Bronchial epithelial cell (primary cell): ENCODE data around the gene CRYGN. TPM values are rescaled to one million over a fixed set of nuclear protein-coding genes. Genes with fewer than 3 reads are reported as not detected.

ENCODE experiments used
- DNase-seq: peaks from one replicate; pipeline ENCODE4 v3.0.0-alpha.2; 2010; ENCODE audit warnings: low read depth
- FAIRE-seq: peaks from 2 replicates; lab custom pipeline; 2011; peaks lifted over from hg19 to GRCh38; lab: Jason Lieb, UNC
- H3K27me3 ChIP-seq: 2 replicates; pipeline ENCODE4 v1.5.1; 2011; ENCODE audit warnings: low read length; ENCODE audit not compliant: control insufficient read depth, insufficient read depth
- H3K36me3 ChIP-seq: 2 replicates; pipeline ENCODE4 v1.5.1; 2011; ENCODE audit warnings: low read length; ENCODE audit not compliant: control insufficient read depth, insufficient read depth
- H3K4me3 ChIP-seq: 2 replicates; pipeline ENCODE4 v1.5.1; 2011; ENCODE audit warnings: mild to moderate bottlenecking, low read depth, low read length, control low read depth
- CTCF ChIP-seq: IDR thresholded peaks from 2 replicates; pipeline ENCODE4 v1.5.1; 2011; ENCODE audit warnings: mild to moderate bottlenecking, moderate library complexity, low read length, control low read depth, inconsistent platforms; ENCODE audit not compliant: insufficient read depth, severe bottlenecking
- total RNA-seq: library from RNA; depleted of rRNA; stranded (reverse); fragments of >200 nt; gene quantifications from 2 replicates; pipeline ENCODE4 v1.2.1, GENCODE V29; 2014

The CRYGN gene
- total RNA-seq, 1 donor from 2014 or later: not detected

- peak; percentile 38 for TF ChIP-seq CTCF
- Histone ChIP-seq H3K27me3 (no peaks in the 10 kb centered on the region), H3K4me3 (no peak overlapping the region), H3K36me3 (no peaks in the 10 kb centered on the region)
- FAIRE-seq (no peak), DNase-seq (peak; percentile 67)
These were observed 7.1 kb downstream of the CRYGN start for GRCh38 chr7:151432658-151433521.

GRCh38 chr7:151431768-151432311, 8.1 kb downstream of the CRYGN start:
- Histone ChIP-seq H3K4me3 (no peak overlapping the region), H3K36me3 (no peaks in the 10 kb centered on the region), H3K27me3 (no peaks in the 10 kb centered on the region)
- no peak for TF ChIP-seq CTCF
- FAIRE-seq (no peak), DNase-seq (no peak)

GRCh38 chr7:151431281-151431767, 8.6 kb downstream of the CRYGN start:
- H3K27me3 ChIP-seq: no peaks in the 10 kb centered on the region
- no peak overlapping the region for H3K4me3 ChIP-seq
- TF ChIP-seq CTCF: no peak
- DNase-seq (no peak), FAIRE-seq (no peak)
- H3K36me3 ChIP-seq: no peaks in the 10 kb centered on the region

- no peak for FAIRE-seq
- no peak overlapping the region for H3K4me3 ChIP-seq
- DNase-seq: no peak
- no peaks in the 10 kb centered on the region for H3K36me3 ChIP-seq
- H3K27me3 ChIP-seq: no peaks in the 10 kb centered on the region
- TF ChIP-seq CTCF: no peak
These were observed 9.3 kb downstream of the CRYGN start for GRCh38 chr7:151430391-151431205.

- no peak for TF ChIP-seq CTCF
- no peak for FAIRE-seq
- peak; percentile 25 for DNase-seq
These were observed 10.2 kb downstream of the CRYGN start for GRCh38 chr7:151429560-151430331.

More at GRCh38 chr7:151429560-151430331, 10.2 kb downstream of the CRYGN start:
- Histone ChIP-seq H3K27me3 (no peaks in the 10 kb centered on the region), H3K4me3 (no peak overlapping the region), H3K36me3 (no peaks in the 10 kb centered on the region)
